Stimulated activated CD4-positive, alpha-beta T cell treated with anti-CD3 and anti-CD28 coated beads, TNF-alpha, amount 100 ng/mL, for 48 hours (primary cell): ENCODE results near the gene BBS9.

Experiments
- DNase-seq, 3 donors: peaks; one replicate each; pipeline ENCODE4 v3.0.0-alpha.2; 2020; ENCODE audit warnings: low read depth in 3 of 3

BBS9 gene

DNA sequence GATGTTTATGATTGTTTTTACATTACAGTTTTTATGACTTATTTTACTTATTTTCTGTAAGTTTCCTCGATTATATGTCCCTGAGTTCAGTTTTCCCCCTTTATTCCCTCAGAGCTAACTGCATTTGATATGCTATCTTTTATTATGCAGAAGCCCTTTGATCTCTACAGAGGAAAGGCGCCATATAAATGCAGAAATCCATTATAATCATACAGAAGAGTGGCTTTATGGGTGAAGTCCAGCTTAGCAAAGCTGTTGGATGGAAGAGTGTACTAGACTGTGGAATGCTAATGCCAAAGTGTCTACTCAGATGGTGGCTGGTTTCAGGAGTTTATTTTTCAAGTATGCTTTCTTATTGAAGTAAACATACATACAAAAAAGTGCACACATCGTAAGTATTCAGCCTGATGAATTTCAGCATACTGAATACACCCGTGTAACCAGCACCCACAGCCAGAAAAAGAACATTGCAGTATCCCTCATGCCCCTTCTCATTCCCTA lies 517.6 kb downstream of the BBS9 start:
- DNase-seq, result no peak

- no peak for DNase-seq
Observed at GRCh38 chr7:33649476-33650441, 520.4 kb downstream of the BBS9 start.

DNA sequence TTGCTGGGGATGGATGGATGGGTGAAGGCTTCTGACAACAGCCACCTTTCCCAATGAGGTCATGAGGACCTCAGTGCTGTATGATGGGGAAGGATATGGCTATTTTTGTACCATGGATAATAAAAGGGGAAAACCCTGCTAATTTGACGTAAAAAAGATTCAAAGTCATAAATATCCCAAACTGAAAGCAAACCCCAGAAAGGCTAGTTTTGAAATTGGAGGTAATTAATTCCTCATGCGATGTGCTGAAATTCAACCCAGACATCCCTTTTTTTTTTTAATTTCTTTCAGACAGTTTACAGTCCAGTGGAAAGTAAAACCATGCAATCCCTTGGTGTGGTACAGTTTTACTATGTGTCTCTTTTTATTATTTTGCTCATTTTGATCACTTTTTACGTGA lies 521.5 kb downstream of the BBS9 start:
- no peak for DNase-seq

GRCh38 chr7:33651998-33652515 lies 522.7 kb downstream of the BBS9 start:
- no peak for DNase-seq

DNA sequence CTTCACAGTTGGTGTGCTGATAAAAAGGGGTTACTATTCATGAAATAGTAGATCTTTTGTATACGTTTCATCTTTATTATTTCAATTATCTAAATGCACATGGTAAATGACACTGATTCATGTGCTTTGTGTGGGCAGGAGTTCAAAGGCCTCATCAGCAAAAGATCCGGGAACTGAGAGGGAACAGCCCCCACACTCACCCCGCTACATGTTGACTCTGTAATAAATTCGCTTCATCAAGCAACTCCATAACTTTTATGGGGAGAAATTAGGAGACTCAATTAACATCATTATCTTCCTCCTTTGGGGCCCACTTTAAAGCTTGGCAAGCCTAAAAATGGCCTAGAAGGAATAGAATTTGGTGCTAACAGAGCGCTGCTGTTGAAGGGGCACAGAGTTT lies 525.3 kb downstream of the BBS9 start:
- DNase-seq, result no peak
